ENCODE data around the gene CLCF1. TPM values are rescaled to one million over a fixed set of nuclear protein-coding genes. Genes with fewer than 3 reads are reported as not detected.

Gene CLCF1
- polyA plus RNA-seq, 1 donor (not counting 4 experiments of a cell fraction or from before 2014, with no cell fraction given): 2.7 TPM

DNA sequence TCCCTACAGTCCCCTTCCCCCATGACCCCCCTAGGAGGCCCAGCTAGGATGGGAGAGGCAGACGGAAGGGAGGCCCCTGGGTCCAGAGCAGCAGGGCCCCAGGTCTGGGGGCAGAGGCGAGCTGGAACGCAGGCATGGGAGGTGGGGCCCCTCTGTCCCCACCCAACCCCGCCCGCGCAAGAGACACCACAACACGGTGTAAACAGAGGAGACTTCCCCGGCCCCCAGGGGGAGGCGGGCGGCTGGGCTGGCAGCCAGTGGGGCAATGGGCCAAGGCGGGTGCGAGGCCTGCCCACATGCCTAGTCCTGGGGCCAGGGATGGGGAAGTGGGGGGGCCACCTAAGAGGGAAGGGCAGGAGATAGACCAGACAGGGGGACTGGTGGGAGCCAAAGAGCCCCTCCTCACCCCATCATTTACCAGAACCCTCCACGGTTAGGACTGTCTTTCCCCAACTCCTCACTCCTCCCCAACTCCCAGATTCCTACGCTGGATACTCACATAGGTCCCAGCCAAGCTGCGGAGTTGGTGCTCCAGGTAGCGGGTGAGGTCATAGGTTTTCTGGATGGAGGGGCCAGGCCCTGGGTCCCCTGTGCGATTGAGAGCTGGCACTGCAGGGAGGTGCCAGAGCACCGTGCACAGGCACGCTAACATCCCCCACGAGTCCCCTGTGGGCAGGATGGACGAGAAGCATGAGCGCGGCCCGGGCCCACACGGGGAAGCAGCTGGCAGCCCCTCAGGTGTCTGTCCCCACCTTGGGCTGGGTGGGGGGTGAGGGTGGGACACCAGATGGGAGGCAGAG lies 6.2 kb downstream of the CLCF1 start:
- Histone ChIP-seq H3K9ac (ENCODE audit: control insufficient read depth, extremely low read depth, insufficient read depth, low read length) (no peak overlapping the region), H4K20me1 (ENCODE audit: control insufficient read depth, extremely low read depth, insufficient read depth, low read length) (peaks cover 5% of the 10 kb centered on the region), H2AFZ (ENCODE audit: control insufficient read depth, low read length) (no peak overlapping the region), H3K36me3 (ENCODE audit: control insufficient read depth in 2 of 2, extremely low read depth in 1 of 2, insufficient read depth in 2 of 2, low read length in 2 of 2) (peaks cover 4 to 6% of the 10 kb centered on the region in 2 experiments), H3K4me3 (ENCODE audit: control insufficient read depth in 2 of 3, extremely low read depth in 1 of 3, insufficient read depth in 2 of 3, low read depth in 1 of 3, low read length in 3 of 3) (no peak overlapping the region), H3K4me1 (ENCODE audit: control insufficient read depth, extremely low read depth, insufficient read depth, low read length) (peaks cover 17% of the 10 kb centered on the region), H3K27ac (ENCODE audit: control insufficient read depth, insufficient read depth, low read length) (no peak overlapping the region), H3K27me3 (ENCODE audit: control insufficient read depth, extremely low read depth, insufficient read depth, low read length) (no peaks in the 10 kb centered on the region), H3K4me2 (ENCODE audit: control insufficient read depth, extremely low read depth, insufficient read depth, low read depth, low read length) (no peak overlapping the region), H3K79me2 (ENCODE audit: control insufficient read depth, insufficient read depth, low read length) (no peaks in the 10 kb centered on the region), H3K9me3 (ENCODE audit: control insufficient read depth, low read depth, low read length) (no peaks in the 10 kb centered on the region), H3K9me1 (ENCODE audit: control insufficient read depth, extremely low read depth, insufficient read depth, low read length) (no peaks in the 10 kb centered on the region)
- FAIRE-seq: peak; percentile 34
- dilution Hi-C loops (cut with MboI; ENCODE audit: extremely low pct_ligation_motif_present, low sequenced_read_pairs): no loop called here
- TF ChIP-seq, protein P1, sequence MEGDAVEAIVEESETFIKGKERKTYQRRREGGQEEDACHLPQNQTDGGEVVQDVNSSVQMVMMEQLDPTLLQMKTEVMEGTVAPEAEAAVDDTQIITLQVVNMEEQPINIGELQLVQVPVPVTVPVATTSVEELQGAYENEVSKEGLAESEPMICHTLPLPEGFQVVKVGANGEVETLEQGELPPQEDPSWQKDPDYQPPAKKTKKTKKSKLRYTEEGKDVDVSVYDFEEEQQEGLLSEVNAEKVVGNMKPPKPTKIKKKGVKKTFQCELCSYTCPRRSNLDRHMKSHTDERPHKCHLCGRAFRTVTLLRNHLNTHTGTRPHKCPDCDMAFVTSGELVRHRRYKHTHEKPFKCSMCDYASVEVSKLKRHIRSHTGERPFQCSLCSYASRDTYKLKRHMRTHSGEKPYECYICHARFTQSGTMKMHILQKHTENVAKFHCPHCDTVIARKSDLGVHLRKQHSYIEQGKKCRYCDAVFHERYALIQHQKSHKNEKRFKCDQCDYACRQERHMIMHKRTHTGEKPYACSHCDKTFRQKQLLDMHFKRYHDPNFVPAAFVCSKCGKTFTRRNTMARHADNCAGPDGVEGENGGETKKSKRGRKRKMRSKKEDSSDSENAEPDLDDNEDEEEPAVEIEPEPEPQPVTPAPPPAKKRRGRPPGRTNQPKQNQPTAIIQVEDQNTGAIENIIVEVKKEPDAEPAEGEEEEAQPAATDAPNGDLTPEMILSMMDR (optimal IDR thresholded peaks at IDR 0.05 in 1 of 3, IDR thresholded peaks at IDR 0.05 in 1 of 3, conservative IDR thresholded peaks at IDR 0.05 in 1 of 3; ENCODE audit: extremely low read depth in 1 of 3, insufficient read depth in 2 of 3, low read length in 3 of 3): no peak
- no peak for TF ChIP-seq EZH2 (IDR thresholded peaks at IDR 0.05; ENCODE audit: low read length)
- no peak for DNase-seq (ENCODE audit: low read depth, low spot score)

DNA sequence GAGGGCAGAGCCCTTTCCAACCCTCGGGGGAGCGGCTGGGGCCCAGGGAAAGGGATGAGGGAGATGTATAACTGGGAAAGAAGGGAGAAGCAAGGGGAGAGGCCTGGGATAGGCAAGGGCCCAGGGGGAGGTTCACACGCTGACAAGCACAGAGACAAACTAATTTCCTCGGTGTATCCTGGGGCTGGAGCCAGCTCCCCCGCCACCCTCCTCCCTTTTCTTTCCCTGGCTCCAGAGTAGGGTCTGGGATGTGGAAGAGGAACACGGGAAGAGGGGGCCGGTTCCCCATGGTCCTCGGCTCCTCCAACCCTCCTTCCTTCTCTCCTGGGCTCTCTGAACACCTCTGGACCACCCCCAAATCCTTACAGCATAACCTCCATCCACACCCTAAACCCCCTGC lies 6.9 kb downstream of the CLCF1 start:
- H3K4me2 ChIP-seq (ENCODE audit: control insufficient read depth, extremely low read depth, insufficient read depth, low read depth, low read length): no peak overlapping the region
- no peak overlapping the region for H3K27ac ChIP-seq (ENCODE audit: control insufficient read depth, insufficient read depth, low read length)
- H3K27me3 ChIP-seq (ENCODE audit: control insufficient read depth, extremely low read depth, insufficient read depth, low read length): no peaks in the 10 kb centered on the region
- H4K20me1 ChIP-seq (ENCODE audit: control insufficient read depth, extremely low read depth, insufficient read depth, low read length): peaks cover 5% of the 10 kb centered on the region
- no peak overlapping the region for H3K9ac ChIP-seq (ENCODE audit: control insufficient read depth, extremely low read depth, insufficient read depth, low read length)
- peaks cover 17% of the 10 kb centered on the region for H3K4me1 ChIP-seq (ENCODE audit: control insufficient read depth, extremely low read depth, insufficient read depth, low read length)
- no peaks in the 10 kb centered on the region for H3K9me1 ChIP-seq (ENCODE audit: control insufficient read depth, extremely low read depth, insufficient read depth, low read length)
- H3K9me3 ChIP-seq (ENCODE audit: control insufficient read depth, low read depth, low read length): no peaks in the 10 kb centered on the region
- H3K79me2 ChIP-seq (ENCODE audit: control insufficient read depth, insufficient read depth, low read length): no peaks in the 10 kb centered on the region
- H2AFZ ChIP-seq (ENCODE audit: control insufficient read depth, low read length): no peak overlapping the region
- FAIRE-seq: no peak
- no peak overlapping the region for H3K4me3 ChIP-seq (ENCODE audit: control insufficient read depth in 2 of 3, extremely low read depth in 1 of 3, insufficient read depth in 2 of 3, low read depth in 1 of 3, low read length in 3 of 3)
- DNase-seq (ENCODE audit: low read depth, low spot score): no peak
- dilution Hi-C loops (cut with MboI; ENCODE audit: extremely low pct_ligation_motif_present, low sequenced_read_pairs): no loop called here
- no peak for TF ChIP-seq EZH2 (IDR thresholded peaks at IDR 0.05; ENCODE audit: low read length)
- TF ChIP-seq, protein P1 (optimal IDR thresholded peaks at IDR 0.05 in 1 of 3, IDR thresholded peaks at IDR 0.05 in 1 of 3, conservative IDR thresholded peaks at IDR 0.05 in 1 of 3; ENCODE audit: extremely low read depth in 1 of 3, insufficient read depth in 2 of 3, low read length in 3 of 3): no peak
- peaks cover 4 to 6% of the 10 kb centered on the region in 2 experiments for H3K36me3 ChIP-seq (ENCODE audit: control insufficient read depth in 2 of 2, extremely low read depth in 1 of 2, insufficient read depth in 2 of 2, low read length in 2 of 2)

Data from keratinocyte (primary cell).